ENCODE data around the gene LONRF3. TPM values are rescaled to one million over a fixed set of nuclear protein-coding genes. Genes with fewer than 3 reads are reported as not detected.
"Not testable (repeated sequence)": the region's sequence is repeated elsewhere in the genome, so short reads cannot be mapped to it uniquely, and the experiment has no call there.

LONRF3 gene
- total RNA-seq, 1 donor from 2014 or later, result 12.4 TPM

DNA sequence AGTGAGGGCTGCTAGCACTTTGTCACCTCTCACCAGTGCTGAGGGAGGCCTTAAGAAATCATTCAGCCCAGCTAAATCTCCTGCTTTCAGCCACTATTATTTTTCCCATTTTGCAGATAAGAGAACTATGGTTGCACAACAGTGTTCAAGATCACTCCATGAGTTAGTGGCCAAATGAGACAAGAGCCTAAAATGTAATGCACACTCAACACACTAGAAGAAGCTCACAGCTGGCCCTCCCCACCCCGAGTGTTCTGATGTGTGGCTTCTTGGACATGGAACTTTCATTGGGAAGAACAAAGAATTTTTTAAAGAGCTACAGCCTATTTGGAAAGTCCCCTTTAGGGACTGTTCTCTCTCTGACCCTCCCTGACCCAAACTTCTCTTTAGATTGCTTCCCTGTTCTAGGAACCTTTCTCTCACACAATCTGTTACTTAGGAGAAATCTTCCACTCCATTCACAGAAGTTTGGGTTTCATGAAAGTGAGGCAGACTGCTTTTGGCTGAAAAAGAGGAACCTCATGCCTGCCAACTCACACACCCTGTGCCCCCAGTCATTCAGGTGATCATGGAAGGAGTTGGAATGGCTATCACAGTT is 54.4 kb downstream of the LONRF3 start:
- DNase-seq (ENCODE audit: low spot score), result no peak
- TF ChIP-seq, protein P1, sequence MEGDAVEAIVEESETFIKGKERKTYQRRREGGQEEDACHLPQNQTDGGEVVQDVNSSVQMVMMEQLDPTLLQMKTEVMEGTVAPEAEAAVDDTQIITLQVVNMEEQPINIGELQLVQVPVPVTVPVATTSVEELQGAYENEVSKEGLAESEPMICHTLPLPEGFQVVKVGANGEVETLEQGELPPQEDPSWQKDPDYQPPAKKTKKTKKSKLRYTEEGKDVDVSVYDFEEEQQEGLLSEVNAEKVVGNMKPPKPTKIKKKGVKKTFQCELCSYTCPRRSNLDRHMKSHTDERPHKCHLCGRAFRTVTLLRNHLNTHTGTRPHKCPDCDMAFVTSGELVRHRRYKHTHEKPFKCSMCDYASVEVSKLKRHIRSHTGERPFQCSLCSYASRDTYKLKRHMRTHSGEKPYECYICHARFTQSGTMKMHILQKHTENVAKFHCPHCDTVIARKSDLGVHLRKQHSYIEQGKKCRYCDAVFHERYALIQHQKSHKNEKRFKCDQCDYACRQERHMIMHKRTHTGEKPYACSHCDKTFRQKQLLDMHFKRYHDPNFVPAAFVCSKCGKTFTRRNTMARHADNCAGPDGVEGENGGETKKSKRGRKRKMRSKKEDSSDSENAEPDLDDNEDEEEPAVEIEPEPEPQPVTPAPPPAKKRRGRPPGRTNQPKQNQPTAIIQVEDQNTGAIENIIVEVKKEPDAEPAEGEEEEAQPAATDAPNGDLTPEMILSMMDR (IDR thresholded peaks at IDR 0.05; ENCODE audit: unreplicated experiment), result no peak
- H3K27me3 Mint-ChIP-seq (ENCODE audit: unreplicated experiment), result peaks cover 3% of the 10 kb centered on the region
- peaks cover under 1% of the 10 kb centered on the region for H3K9me3 Mint-ChIP-seq (ENCODE audit: unreplicated experiment)
- H3K36me3 Mint-ChIP-seq (ENCODE audit: low read depth, unreplicated experiment), result peaks cover 5% of the 10 kb centered on the region
- H3K4me3 Mint-ChIP-seq (ENCODE audit: unreplicated experiment), result no peak overlapping the region
- H3K4me1 Mint-ChIP-seq (ENCODE audit: unreplicated experiment), result no peaks in the 10 kb centered on the region
- H3K27ac Mint-ChIP-seq (ENCODE audit: unreplicated experiment), result no peak overlapping the region

DNA sequence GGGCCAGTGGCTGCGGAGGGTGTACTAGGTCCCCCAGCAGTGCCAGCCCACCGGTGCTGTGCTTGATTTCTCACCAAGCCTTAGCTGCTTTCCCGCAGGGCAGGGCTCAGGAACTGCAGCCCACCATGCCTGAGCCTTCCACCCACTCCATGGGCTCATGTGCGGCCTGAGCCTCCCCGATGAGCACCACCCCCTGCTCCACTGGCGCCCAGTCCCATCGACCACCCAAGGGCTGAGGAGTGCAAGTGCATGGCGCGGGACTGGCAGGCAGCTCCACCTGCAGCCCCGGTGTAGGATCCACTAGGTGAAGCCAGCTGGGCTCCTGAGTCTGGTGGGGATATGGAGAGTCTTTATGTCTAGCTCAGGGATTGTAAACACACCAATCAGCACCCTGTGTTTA is 55.2 kb downstream of the LONRF3 start:
- not testable (repeated sequence) for H3K4me3 Mint-ChIP-seq (ENCODE audit: unreplicated experiment); H3K27ac Mint-ChIP-seq (ENCODE audit: unreplicated experiment); H3K9me3 Mint-ChIP-seq (ENCODE audit: unreplicated experiment); H3K36me3 Mint-ChIP-seq (ENCODE audit: low read depth, unreplicated experiment); H3K27me3 Mint-ChIP-seq (ENCODE audit: unreplicated experiment); H3K4me1 Mint-ChIP-seq (ENCODE audit: unreplicated experiment); DNase-seq (ENCODE audit: low spot score)

DNA sequence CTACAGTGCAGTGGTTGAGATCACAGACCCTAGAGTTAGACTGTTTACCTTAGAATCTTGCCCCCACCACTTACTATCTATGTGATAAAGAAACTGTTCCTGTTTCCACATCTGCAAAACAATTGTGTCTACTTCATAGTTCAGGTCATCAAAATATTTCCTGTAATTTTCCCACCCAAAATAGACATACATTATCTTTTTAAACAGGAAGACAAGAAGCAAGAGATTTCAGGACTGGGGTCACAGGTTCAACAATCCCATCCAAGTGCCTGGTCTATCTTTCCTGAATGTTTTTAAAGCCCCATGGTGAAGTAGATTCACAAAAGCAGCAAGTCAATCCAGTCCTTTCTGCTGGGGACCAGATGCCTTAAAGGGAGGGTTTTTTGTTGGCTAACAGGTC is 56.6 kb downstream of the LONRF3 start:
- no peak for DNase-seq (ENCODE audit: low spot score)
- Mint-ChIP-seq H3K4me3 (ENCODE audit: unreplicated experiment) (no peak overlapping the region), H3K4me1 (ENCODE audit: unreplicated experiment) (no peaks in the 10 kb centered on the region), H3K36me3 (ENCODE audit: low read depth, unreplicated experiment) (peaks cover 5% of the 10 kb centered on the region), H3K27ac (ENCODE audit: unreplicated experiment) (no peak overlapping the region), H3K27me3 (ENCODE audit: unreplicated experiment) (peaks cover 3% of the 10 kb centered on the region), H3K9me3 (ENCODE audit: unreplicated experiment) (peaks cover 5% of the 10 kb centered on the region)
- TF ChIP-seq, protein P1 (IDR thresholded peaks at IDR 0.05; ENCODE audit: unreplicated experiment), result no peak

DNA sequence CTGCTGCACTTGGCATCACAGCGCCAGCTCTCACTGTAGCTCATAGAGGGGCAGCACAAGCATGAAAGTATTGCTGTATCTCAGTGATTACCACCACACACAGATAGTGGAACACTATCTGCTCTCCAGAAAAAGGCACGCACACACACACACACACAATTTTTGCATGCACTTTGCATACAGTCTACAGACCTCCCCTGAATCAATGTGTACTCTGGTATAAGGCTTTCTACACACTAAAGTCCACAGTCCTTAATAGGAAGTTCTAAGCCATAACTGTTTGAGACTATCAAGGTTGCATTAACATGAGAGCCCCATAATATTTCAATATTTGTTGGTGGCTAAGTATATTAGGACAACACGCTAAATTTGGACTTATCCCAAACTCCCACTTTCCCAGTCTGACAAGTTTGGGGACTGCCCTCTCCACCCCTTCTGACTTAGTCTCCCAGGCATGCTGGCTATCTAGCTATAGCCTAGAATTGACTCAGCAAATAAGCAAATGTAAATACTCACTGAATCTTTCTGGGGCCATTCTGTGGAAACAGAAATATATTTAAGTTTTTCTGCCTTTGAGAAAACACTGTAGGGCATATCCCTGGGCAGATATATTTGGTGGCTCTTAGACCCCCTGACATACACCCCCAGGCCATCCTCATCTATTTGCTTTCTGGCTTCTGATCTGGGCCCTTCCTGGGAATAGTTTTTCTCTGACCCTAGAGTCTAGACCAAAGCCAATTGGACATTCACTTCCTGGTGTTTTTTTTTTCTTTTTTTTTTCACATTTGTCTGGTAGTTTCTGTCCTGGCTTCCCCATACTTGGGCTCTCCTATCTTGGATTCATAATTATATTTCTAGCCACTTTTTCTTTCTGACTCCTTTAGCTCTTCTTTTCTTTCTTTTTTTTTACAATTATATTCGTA is 62.0 kb downstream of the LONRF3 start:
- TF ChIP-seq, protein P1 (IDR thresholded peaks at IDR 0.05; ENCODE audit: unreplicated experiment), result no peak
- no peak overlapping the region for H3K4me3 Mint-ChIP-seq (ENCODE audit: unreplicated experiment)
- H3K27me3 Mint-ChIP-seq (ENCODE audit: unreplicated experiment), result no peaks in the 10 kb centered on the region
- DNase-seq (ENCODE audit: low spot score), result no peak
- H3K4me1 Mint-ChIP-seq (ENCODE audit: unreplicated experiment), result no peaks in the 10 kb centered on the region
- H3K36me3 Mint-ChIP-seq (ENCODE audit: low read depth, unreplicated experiment), result peaks cover 5% of the 10 kb centered on the region
- peaks cover 5% of the 10 kb centered on the region for H3K9me3 Mint-ChIP-seq (ENCODE audit: unreplicated experiment)
- no peak overlapping the region for H3K27ac Mint-ChIP-seq (ENCODE audit: unreplicated experiment)

DNA sequence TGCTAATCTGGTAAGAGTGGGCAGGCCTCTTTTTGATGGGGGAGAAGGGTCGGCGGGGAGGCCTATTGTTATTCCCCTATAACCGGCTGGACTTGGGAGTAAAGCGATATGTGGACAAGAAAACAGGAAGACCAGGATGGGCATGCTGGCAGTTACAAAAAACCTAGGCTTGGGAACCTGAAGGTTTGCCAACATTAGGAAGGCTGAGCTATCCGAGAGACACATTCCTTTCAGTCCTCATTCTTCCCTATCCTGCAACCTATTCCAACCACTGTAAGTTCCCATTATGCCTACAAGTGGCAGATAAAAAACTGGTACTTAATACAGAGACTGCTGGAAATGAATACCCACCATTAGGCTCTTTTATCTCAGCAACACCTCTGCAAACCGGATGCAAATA is 66.0 kb downstream of the LONRF3 start:
- TF ChIP-seq, protein P1 (IDR thresholded peaks at IDR 0.05; ENCODE audit: unreplicated experiment), result no peak
- Mint-ChIP-seq H3K27ac (ENCODE audit: unreplicated experiment) (no peak overlapping the region), H3K4me1 (ENCODE audit: unreplicated experiment) (no peaks in the 10 kb centered on the region), H3K27me3 (ENCODE audit: unreplicated experiment) (no peaks in the 10 kb centered on the region), H3K4me3 (ENCODE audit: unreplicated experiment) (no peak overlapping the region), H3K9me3 (ENCODE audit: unreplicated experiment) (no peaks in the 10 kb centered on the region), H3K36me3 (ENCODE audit: low read depth, unreplicated experiment) (no peaks in the 10 kb centered on the region)
- DNase-seq (ENCODE audit: low spot score), result no peak
